ENCODE results near the gene FILIP1.

- TF ChIP-seq EP300 (IDR thresholded peaks at IDR 0.05) = no peak
- TF ChIP-seq CTCF (IDR thresholded peaks at IDR 0.05) = no peak
Measured at GRCh38 chr6:75428204-75428603, 65.4 kb downstream of the FILIP1 start.

Data from ovary (tissue), 3 donors.